GM18505 (cell line): ENCODE data around the gene NEDD4L.

Experiments used
- ATAC-seq: cut with Tn5 transposase; IDR thresholded peaks from one replicate; pipeline ENCODE4 v1.9.1; 2021; ENCODE audit not compliant: unreplicated experiment
- POLR2A ChIP-seq: IDR thresholded peaks from 4 replicates; pipeline ENCODE4 v1.6.1; 2011; ENCODE audit warnings: borderline replicate concordance; ENCODE audit not compliant: insufficient read depth, insufficient read length; ENCODE audit errors: extremely low read depth

The NEDD4L gene

GRCh38 chr18:58139459-58140386 is 95.7 kb downstream of the NEDD4L start:
- ATAC-seq = no peak
- no peak for TF ChIP-seq POLR2A

DNA sequence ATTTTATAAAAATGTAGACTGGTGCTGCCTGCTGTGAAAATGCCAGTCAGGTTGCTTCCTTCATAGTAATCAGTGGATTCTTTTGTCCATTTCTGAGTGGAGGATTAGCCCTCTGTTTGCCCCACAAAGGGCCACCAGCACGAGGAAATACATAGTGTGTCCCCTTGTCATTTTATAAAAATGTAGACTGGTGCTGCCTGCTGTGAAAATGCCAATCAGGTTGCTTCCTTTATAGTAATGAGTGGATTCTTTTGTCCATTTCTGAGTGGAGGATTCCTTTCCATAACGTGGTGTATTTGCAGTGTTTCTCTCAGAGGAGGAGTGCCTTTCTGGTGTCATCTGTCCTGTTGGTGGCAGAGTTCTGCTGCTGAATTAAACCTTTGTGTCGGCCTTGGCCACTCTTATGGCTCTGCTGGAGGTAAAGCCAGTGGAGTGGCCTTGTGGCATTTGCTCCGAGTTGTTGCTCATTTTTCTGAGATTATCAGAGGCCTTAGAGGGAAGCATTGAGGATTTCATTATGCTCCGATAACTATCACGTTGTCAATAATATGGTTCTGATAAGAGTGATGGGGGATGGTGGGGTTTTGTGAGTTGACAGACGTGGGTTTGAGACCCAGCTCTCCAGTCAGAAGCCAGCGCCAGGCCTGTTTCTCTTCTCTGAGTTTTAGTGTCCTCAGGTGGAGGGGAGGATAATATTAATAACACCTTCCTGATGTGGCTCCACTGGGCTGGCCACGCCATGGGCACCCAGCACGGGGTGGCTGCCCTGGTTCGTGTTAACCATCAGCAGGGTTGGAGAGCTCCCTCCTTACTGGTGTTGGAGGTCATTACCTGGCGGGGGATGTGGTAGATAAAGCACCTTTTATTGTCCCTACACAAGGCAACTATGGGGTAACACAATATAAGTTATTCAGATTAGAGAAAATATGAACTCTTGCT is 96.6 kb downstream of the NEDD4L start:
- no peak for TF ChIP-seq POLR2A
- ATAC-seq = no peak

- ATAC-seq = no peak
- TF ChIP-seq POLR2A = no peak
Measured at GRCh38 chr18:58143386-58143785, 99.4 kb downstream of the NEDD4L start.

DNA sequence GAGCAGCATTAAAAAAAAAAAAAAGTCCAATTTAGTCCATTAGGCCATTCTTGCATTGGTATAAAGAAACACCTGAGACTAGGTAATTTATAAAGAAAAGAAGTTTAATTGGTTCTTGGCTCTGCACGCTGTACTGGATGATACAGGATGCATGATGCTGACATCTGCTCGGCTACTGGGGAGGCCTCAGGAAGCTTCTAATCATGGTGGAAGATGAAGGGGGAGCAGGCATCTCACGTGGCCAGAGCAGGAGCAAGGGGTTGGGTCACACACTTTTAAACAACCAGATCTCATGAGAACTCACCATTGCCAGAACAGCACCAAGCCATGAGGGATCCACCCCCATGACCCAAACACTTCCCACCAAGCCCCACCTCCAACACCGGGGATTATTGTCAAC is 100.1 kb downstream of the NEDD4L start:
- TF ChIP-seq POLR2A = no peak
- no peak for ATAC-seq

GRCh38 chr18:58144671-58145285 is 100.8 kb downstream of the NEDD4L start:
- TF ChIP-seq POLR2A = no peak
- no peak for ATAC-seq

- no peak for TF ChIP-seq POLR2A
- ATAC-seq = no peak
Measured at GRCh38 chr18:58146099-58146498, 102.1 kb downstream of the NEDD4L start.

DNA sequence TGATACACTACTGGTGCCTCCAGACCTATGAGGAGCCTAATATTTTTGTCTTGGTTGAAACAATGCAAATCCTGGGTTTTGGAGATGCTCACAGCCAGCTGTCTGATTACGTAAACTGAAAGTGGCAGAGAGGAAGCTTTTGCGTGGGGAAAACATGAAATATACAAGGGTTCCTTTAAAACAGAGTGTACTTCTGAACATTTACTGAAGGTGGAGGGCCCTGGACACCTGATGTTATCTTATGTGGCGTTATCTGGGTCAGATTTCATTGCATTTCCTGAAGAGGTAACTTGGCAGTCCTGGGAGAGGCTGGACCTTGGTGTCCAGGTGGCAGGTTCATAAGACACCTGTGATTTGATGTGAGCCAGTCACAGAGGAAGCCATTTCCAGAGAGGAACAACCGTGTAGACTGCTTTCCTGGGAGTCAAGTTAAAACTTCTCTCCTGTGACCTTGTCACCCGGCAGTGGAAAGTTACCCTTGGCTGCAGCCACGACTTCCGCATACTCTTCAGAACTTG is 105.0 kb downstream of the NEDD4L start:
- ATAC-seq = no peak
- no peak for TF ChIP-seq POLR2A

DNA sequence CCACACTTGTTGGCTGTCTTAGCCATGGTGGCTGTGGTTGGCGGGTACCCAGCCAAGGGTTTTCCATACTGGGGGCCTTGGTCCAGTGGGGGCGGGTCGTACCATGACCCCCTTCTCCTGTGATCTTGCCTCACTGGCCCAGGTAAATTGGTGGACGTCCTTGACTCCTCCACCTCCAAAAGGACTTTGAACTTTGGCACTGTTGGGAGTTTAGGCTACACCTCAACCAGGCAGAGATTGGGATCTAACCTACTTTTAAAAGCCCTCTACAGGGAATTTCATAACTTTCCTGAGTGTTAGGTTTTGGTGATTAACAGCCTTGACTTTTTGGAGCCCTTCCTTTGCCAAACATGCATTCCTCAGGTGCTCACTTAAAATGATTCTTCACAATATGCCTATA is 106.7 kb downstream of the NEDD4L start:
- no peak for TF ChIP-seq POLR2A
- no peak for ATAC-seq

DNA sequence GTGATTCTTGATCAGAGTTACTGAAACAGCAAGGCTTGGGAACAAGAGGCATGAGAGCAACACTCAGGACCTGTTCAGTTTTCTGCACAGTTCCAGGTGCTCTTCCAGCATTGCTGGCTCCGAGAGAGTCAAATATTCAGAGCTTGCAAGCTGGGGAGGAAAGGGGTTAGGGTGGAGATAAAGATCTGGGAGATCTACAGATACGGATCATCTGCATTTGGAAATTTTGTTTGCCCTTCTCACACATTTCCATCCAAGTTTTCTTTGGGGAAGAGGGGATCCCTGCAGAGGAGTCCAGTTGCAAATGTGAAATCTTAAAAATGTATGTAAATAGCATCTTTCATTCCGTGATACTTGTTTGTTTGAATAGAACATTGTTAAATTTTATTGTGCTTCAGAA is 108.2 kb downstream of the NEDD4L start:
- ATAC-seq = no peak
- TF ChIP-seq POLR2A = no peak

DNA sequence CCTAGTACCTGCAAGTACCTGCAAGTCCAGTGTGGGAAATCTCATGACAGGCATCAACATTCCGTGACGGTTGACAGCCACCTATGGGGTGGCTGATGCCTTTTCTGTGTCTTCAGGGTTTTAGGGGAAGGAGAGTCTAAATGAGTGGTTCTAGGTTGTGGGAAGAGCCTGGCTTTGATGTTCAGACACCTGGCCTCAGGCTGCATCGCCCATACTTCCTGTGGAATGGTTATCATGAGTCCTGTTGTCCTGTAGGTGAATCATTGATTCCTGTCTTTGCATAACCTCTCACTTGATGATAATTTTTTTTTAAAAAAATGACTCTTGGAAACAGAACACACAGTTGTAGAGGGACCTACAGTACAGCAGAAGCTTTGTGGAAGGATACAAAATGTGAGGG is 108.9 kb downstream of the NEDD4L start:
- no peak for ATAC-seq
- TF ChIP-seq POLR2A = no peak

GRCh38 chr18:58156516-58156915 is 112.5 kb downstream of the NEDD4L start:
- no peak for TF ChIP-seq POLR2A
- no peak for ATAC-seq

- no peak for TF ChIP-seq POLR2A
- no peak for ATAC-seq
Measured at GRCh38 chr18:58157237-58157636, 113.2 kb downstream of the NEDD4L start.

DNA sequence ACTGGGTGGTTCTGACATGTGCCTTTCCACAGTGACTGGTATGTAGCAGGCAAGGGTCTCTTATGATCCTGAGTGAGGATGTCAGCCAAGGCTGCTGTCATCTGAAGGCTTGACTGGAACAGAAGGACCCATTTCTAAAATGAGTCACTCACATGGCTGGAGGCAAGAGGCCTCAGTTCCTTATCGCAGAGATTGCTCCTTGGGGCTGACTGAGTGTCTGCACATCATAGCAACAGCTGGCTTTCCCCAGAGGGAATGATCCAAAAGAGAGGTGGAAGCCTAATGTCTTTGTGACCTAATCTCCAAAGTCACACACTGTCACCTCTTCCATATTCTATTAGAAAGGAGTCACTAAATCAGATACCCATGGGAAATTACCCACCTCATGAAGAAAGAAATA is 114.0 kb downstream of the NEDD4L start:
- ATAC-seq = no peak
- TF ChIP-seq POLR2A = no peak
